ENCODE measurements around the gene NR1H3.

NR1H3 gene

DNA sequence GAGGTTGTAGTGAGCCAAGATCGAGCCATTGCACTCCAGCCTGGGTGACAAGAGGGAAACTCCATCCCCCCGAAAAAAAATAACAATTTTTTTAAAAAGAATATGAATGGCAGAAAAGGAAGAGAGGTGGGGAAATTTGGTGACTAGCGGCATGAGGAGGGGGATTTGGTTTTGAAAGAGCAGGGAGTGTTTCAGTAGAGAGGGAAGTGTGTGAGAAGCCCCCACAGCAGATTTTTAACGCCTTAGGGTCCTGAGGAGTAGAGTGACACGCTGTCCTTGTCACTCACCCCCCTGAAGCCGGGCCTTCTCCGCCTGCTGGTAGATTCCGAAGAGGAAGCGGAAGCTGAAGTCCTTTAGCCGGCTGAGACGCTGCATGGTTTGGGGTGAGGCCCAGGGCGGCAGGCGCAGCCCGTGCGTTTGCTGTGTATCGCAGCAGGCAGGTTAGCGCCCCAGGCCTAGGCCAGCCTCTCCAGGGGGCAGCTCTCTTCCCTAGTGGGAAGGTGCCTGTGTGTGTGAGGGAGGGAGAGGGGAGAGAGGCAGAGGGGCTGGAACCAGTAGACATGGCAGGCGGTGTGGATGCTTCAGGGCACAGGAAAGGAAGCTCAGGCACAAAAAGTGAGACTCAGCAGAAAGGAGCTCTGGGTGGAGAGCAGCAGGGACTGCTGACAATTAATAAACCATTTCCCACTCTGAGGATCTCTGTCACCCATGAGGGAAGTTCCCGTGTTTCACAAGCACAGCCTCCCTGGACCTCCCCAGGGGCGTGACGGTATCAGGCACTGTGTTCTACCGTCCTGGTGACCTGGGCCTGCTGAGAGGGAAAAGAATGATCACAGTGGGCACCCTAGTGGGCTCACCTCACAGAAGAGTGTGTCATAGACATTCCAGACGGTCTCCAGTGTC, 13.1 kb upstream of the NR1H3 start:
- no peak for DNase-seq (ENCODE audit: low spot score)

GRCh38 chr11:47245611-47246357, 12.0 kb upstream of the NR1H3 start:
- DNase-seq (ENCODE audit: low spot score), result no peak

DNA sequence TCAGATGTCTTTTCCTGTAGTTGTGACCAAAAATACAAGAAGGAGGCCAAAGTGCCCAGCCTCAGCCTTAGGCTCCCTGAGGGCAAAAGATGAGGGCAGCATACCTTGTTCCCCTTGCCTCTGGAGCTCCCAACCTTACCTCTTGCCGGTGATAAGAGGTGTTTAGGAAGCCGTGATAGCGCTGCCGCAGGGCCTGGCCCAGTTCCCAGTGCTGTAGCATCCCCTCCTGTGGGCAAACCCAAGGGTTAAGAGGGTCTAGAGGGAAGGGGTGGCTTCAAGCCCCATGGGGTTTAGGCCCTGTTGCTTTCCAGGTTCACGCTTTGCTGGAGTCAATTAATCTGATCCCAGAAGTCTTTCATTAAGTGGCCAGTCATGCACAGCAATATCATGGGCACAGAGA, 10.3 kb upstream of the NR1H3 start:
- no peak for DNase-seq (ENCODE audit: low spot score)

GRCh38 chr11:47248304-47248663, 9.5 kb upstream of the NR1H3 start:
- DNase-seq (ENCODE audit: low spot score), result peak; percentile 59

DNA sequence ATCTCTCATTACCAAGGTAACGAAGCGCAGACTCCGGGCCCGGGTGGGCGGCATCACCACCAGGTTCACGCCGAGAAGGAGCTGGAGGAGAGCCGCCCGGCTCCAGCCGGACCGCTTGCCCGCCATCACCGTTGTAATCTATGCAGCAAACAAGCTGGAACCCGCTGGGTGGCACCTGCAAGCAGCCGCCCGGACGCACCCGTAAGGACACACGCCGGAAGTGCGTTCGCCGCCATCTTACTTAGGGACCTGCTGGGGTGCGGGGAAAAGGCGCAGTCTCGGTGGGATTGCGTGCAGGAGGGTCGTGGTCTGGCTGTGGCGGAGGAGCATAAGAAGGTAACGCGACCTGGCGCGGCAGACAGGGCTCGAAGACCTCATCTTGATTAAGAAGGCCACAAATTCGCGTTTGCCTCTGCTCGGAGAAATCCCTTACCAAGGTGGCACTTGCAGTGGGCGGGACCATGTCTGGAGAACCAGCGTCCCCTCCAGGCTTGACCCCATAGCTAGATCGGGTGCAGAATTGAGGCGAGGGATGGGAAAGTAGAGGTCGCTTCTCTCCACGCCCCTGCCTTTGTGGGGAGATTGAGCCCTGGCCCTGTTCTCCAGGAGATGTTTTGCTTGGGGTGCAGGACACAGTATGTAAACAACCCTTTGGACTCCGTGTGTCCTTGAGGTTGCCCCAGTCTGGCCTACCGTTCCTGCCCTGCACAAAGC, 9.0 kb upstream of the NR1H3 start, which contains the start of gene ACP2:
Gene ACP2, minus strand, starts transcription at position 151 of the 714 bp plus-strand sequence. Its CDS starts 25 bp downstream, at position 126.
- peak; percentile 92 for DNase-seq (ENCODE audit: low spot score)

GRCh38 chr11:47249378-47249715, 8.4 kb upstream of the NR1H3 start:
- peak; percentile 27 for DNase-seq (ENCODE audit: low spot score)

DNA sequence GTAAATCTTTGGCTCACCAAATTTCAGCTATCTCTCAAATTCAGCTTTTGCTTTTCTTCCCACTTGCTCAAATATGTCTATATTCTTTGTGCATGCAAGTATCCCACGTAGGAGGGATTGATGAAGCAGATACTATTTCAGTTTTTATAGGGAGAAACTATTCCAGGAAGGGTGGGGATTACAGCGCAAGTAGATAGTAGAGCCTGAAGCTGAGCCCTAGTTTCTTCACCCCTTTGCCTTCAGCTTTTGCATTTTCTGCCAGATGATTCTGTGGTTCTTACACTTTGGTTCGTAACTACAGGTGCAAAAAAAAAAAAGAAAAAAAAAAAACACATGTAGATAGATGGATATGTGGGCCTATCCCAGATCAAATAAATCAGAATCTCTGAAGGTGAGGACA, 6.0 kb upstream of the NR1H3 start:
- no peak for DNase-seq (ENCODE audit: low spot score)

DNA sequence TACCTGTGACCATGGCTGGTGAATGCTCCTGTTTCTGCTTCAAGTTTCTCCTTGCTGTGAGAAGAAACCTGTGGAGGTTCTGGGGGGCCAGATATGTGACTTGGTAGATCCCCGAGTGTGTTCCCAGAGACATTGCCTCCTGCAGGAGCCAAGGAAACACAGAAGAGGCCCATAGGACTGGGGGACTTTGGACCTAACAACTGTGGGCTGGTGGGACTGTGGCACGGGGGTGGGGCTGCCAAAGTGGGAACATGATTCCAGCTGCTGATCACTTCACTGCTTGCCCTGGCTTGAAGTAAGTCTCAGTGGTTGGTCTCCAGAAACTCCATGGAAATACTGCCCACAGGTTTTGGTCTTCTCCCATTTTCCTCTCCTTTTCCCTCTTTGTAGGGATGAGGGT, 4.1 kb upstream of the NR1H3 start:
- no peak for DNase-seq (ENCODE audit: low spot score)

GRCh38 chr11:47254386-47254785, 3.4 kb upstream of the NR1H3 start:
- DNase-seq (ENCODE audit: low spot score), result no peak

DNA sequence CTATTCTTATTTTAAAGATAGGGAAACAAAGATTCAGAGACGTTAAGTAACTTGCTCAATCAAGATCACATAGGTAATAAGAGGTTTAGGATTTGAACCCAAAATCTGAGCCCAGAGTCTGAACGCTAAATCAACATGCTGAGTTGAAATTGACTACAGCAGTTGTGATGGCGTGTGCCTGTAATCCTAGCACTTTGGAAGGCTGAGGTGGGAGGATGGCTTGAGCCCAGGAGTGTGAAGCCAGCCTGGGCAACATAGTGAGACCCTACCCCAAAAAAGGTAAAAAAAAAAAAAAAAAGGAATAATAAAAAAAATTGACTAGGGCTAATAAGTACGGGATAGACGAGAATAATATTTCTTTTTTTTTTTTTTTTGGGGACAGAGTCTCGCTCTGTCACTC, 1.4 kb upstream of the NR1H3 start:
- no peak for DNase-seq (ENCODE audit: low spot score)

- no peak for DNase-seq (ENCODE audit: low spot score)
These were observed 649 bp upstream of the NR1H3 start for GRCh38 chr11:47257177-47257516.

DNA sequence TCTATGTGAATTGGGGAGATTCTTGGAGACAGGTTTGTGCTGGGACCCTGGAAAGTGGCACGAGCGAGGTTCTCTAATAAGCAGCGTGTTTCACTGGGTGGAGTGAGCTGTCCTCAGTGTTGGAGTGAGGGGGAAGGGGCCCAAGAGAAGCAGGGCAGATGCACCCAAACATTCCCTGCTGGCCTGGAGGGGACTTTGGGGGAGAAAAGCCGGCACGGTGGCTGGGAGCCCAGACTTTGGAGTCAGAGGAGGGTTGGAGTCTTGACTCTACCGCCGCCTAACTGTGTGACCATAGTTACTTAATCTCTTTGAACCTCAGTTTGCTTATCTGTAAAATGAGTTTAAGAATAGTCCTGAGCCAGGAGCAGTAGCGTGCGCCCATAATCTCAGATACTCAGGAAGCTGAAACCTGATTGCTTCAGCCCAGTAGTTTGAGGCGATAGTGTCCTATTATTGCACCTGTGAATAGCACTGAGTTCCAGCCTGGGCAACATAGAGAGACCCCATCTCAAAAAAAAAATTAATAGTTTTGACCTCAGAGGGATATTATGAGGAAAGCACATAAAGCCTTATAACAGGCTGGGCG, 614 bp downstream of the NR1H3 start:
- DNase-seq (ENCODE audit: low spot score), result no peak

- peak; percentile 39 for DNase-seq (ENCODE audit: low spot score)
These were observed 1.6 kb downstream of the NR1H3 start for GRCh38 chr11:47259232-47259977.

GRCh38 chr11:47260366-47260765, 2.6 kb downstream of the NR1H3 start:
- DNase-seq (ENCODE audit: low spot score), result no peak

- DNase-seq (ENCODE audit: low spot score), result no peak
These were observed 3.5 kb downstream of the NR1H3 start for GRCh38 chr11:47261291-47261800.

GRCh38 chr11:47264119-47264518, 6.3 kb downstream of the NR1H3 start:
- DNase-seq (ENCODE audit: low spot score), result no peak

DNA sequence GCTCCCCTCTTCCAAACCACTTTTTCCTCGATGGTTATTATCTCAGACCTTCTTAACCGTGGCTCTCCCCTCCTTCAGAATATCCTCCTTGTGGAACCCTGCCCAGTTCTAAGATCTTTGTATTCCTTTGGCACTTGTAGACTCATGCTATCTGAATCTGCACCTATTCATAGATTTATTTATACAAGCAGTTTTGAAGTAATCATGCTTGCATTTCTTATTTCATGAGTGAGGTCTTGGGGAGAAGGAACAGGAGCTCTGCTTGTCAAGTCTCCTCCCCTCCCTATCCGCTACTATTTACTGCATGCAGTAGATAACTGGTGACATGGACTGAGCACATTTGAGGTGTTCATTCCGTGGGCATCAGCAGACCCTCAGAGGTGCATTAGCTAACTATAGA, 6.7 kb downstream of the NR1H3 start:
- no peak for DNase-seq (ENCODE audit: low spot score)

- DNase-seq (ENCODE audit: low spot score), result no peak
These were observed 10.1 kb downstream of the NR1H3 start for GRCh38 chr11:47267876-47268275.

- no peak for DNase-seq (ENCODE audit: low spot score)
These were observed 10.7 kb downstream of the NR1H3 start for GRCh38 chr11:47268448-47269001.

GRCh38 chr11:47269002-47269828, 11.4 kb downstream of the NR1H3 start:
- DNase-seq (ENCODE audit: low spot score), result peak; percentile 88
